ENCODE data around the gene TSPAN9.

DNA sequence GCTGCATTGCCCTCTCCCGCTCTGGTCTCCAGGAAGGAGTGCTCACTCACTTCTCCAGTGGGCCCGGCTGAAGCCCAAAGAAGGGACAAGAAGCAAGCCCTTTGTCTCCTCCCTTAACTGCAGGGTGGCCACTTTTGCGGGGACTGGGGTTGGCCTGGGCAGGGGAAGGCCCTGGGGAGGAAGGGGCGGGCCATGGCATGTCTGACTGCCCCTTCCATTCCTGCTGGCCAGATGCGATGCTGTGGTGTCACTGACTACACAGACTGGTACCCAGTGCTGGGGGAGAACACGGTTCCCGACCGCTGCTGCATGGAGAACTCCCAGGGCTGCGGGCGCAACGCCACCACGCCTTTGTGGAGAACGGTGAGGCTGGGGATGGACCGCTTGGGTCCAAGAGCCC, 203.8 kb downstream of the TSPAN9 start:
- TF ChIP-seq CTCF (IDR thresholded peaks at IDR 0.05; ENCODE audit: low read depth, low read length, missing input control) (no peak), TAF1 (conservative IDR thresholded peaks at IDR 0.05) (no peak), JUND (IDR thresholded peaks at IDR 0.05) (no peak), REST (IDR thresholded peaks at IDR 0.05) (no peak), RAD21 (IDR thresholded peaks at IDR 0.05) (no peak), EGR1 (IDR thresholded peaks at IDR 0.05; ENCODE audit: low read depth in 2 of 2) (no peak), SP1 (IDR thresholded peaks at IDR 0.05) (no peak)
- TF ChIP-seq, protein P1, sequence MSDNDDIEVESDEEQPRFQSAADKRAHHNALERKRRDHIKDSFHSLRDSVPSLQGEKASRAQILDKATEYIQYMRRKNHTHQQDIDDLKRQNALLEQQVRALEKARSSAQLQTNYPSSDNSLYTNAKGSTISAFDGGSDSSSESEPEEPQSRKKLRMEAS (IDR thresholded peaks at IDR 0.05): no peak

Measured in liver (tissue), 3 donors.